ENCODE results near the gene NTSR2. TPM values are rescaled to one million over a fixed set of nuclear protein-coding genes. Genes with fewer than 3 reads are reported as not detected.

NTSR2 gene
- not detected in 2 replicates for total RNA-seq (2014; rRNA removed; shearing (Covaris generic))
- total RNA-seq (2022): not detected in 2 replicates
- Bru-seq, nascent RNA: not detected
- BruChase-seq, experiment 1, labeled RNA remaining after a 6-hour chase: not detected
- BruChase-seq, experiment 2, labeled RNA remaining after a 2-hour chase: not detected
- long read RNA-seq: 0 reads

GRCh38 chr2:11669454-11670291 is at the start of gene NTSR2:
Gene NTSR2, minus strand, starts transcription at chr2:11670195. Its CDS starts 66 bp downstream, at chr2:11670129.
- DNase-seq (ENCODE audit: low spot score): no peak
- H3K4me1 ChIP-seq (ENCODE audit: insufficient read depth, low read length, poor library complexity, severe bottlenecking): peaks cover 4% of the 10 kb centered on the region
- no peaks in the 10 kb centered on the region for H3K79me2 ChIP-seq (ENCODE audit: insufficient read depth, low read depth, low read length)
- ChIA-PET POLR2A (interaction anchor here (0.6 kb wide), 1 partner anchor 456 kb away, joined by 3 read pairs; no protein-coding TSS in a partner anchor), CTCF (ENCODE audit: unreplicated experiment) (no interaction called here)
- no peaks in the 10 kb centered on the region for H3K9me2 ChIP-seq (ENCODE audit: insufficient read depth, low read length)
- no peaks in the 10 kb centered on the region for H3K9me3 ChIP-seq (ENCODE audit: low read length)
- BruUV-seq (replicated peaks): no TSS peak
- H4K20me1 ChIP-seq (ENCODE audit: insufficient read depth, low read length): no peaks in the 10 kb centered on the region
- TF ChIP-seq EZH2phosphoT487 (IDR thresholded peaks at IDR 0.05; ENCODE audit: borderline replicate concordance, low read depth, low read length) (no peak), CTCF (conservative IDR thresholded peaks at IDR 0.05; ENCODE audit: low read length) (no peak)
- intact Hi-C loops (cut with micrococcal nuclease; ENCODE audit: unreplicated experiment): no loop called here
- H3K4me3 ChIP-seq (ENCODE audit: low read depth, low read length, poor library complexity, severe bottlenecking): no peak within 1 kb of the TSS
- no peak within 1 kb of the TSS for H2AFZ ChIP-seq (ENCODE audit: low read length)
- no peak within 1 kb of the TSS for H3K4me2 ChIP-seq (ENCODE audit: low read length)
- H3K27ac ChIP-seq (ENCODE audit: low read depth, low read length, poor library complexity, severe bottlenecking): no peak within 1 kb of the TSS
- no peaks in the 10 kb centered on the region for H3K36me3 ChIP-seq (ENCODE audit: insufficient read depth, low read length)

- CTCF ChIA-PET (ENCODE audit: unreplicated experiment): interaction anchor here (1.1 kb wide), 1 partner anchor 60 kb away, joined by 3 read pairs; no protein-coding TSS in a partner anchor
- Histone ChIP-seq H3K79me2 (ENCODE audit: insufficient read depth, low read depth, low read length) (no peaks in the 10 kb centered on the region), H2AFZ (ENCODE audit: low read length) (no peak overlapping the region), H3K9me2 (ENCODE audit: insufficient read depth, low read length) (no peaks in the 10 kb centered on the region), H3K36me3 (ENCODE audit: insufficient read depth, low read length) (no peaks in the 10 kb centered on the region), H3K27ac (ENCODE audit: low read depth, low read length, poor library complexity, severe bottlenecking) (no peak overlapping the region), H3K9me3 (ENCODE audit: low read length) (no peaks in the 10 kb centered on the region), H3K4me2 (ENCODE audit: low read length) (no peak overlapping the region), H3K4me3 (ENCODE audit: low read depth, low read length, poor library complexity, severe bottlenecking) (no peak overlapping the region), H3K4me1 (ENCODE audit: insufficient read depth, low read length, poor library complexity, severe bottlenecking) (peaks cover 15% of the 10 kb centered on the region), H4K20me1 (ENCODE audit: insufficient read depth, low read length) (no peaks in the 10 kb centered on the region)
- DNase-seq (ENCODE audit: low spot score): no peak
- intact Hi-C loops (cut with micrococcal nuclease; ENCODE audit: unreplicated experiment): no loop called here
- BruUV-seq (replicated peaks): no TSS peak
- no peak for TF ChIP-seq EZH2phosphoT487 (IDR thresholded peaks at IDR 0.05; ENCODE audit: borderline replicate concordance, low read depth, low read length)
- TF ChIP-seq CTCF (conservative IDR thresholded peaks at IDR 0.05; ENCODE audit: low read length): no peak
- POLR2A ChIA-PET: interaction anchor here (0.6 to 1.4 kb wide), 7 partner anchors 21 to 659 kb away, joined by 3 to 6 read pairs (median 4); no protein-coding TSS in a partner anchor
Observed at GRCh38 chr2:11719230-11719977, 49.4 kb upstream of the NTSR2 start.

Data from OCI-LY7 (cell line).